Measurements from ENCODE around the gene MRPS5.

DNA sequence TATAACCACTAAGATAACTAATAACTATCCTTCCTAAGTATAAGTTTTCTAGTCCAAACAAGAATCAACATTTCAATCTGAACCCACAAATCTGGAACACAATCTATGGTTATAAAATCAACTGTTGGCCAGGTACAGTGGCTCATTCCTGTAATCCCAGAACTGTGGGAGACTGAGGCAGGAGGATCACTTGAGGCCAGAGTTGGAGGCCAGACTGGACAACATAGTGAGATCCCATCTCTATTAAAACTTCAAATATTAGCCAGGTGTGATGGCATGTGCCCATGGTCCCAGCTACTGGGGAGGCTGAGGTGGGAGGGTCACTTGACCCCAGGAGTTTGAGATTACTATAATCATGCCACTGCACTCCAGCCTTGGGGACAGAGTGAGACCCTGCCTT is 11.2 kb downstream of the MRPS5 start:
- TF ChIP-seq POLR2A (IDR thresholded peaks at IDR 0.05), result no peak
- TF ChIP-seq, protein P1, sequence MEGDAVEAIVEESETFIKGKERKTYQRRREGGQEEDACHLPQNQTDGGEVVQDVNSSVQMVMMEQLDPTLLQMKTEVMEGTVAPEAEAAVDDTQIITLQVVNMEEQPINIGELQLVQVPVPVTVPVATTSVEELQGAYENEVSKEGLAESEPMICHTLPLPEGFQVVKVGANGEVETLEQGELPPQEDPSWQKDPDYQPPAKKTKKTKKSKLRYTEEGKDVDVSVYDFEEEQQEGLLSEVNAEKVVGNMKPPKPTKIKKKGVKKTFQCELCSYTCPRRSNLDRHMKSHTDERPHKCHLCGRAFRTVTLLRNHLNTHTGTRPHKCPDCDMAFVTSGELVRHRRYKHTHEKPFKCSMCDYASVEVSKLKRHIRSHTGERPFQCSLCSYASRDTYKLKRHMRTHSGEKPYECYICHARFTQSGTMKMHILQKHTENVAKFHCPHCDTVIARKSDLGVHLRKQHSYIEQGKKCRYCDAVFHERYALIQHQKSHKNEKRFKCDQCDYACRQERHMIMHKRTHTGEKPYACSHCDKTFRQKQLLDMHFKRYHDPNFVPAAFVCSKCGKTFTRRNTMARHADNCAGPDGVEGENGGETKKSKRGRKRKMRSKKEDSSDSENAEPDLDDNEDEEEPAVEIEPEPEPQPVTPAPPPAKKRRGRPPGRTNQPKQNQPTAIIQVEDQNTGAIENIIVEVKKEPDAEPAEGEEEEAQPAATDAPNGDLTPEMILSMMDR (IDR thresholded peaks at IDR 0.05 in 4 of 5, conservative IDR thresholded peaks at IDR 0.05 in 1 of 5), result no peak

Measured in gastrocnemius medialis (tissue), 4 donors.